OCI-LY1 (cell line): ENCODE results near the gene KIF19.

Experiments used
- H2AFZ ChIP-seq: fragments of 200-600 bp; sonication (generic), shearing (Covaris generic); 2 replicates; pipeline ENCODE4 v1.6.0; 2014; ENCODE audit warnings: antibody characterized with exemption, mild to moderate bottlenecking, low read length
- H3F3A ChIP-seq: fragments of 200-600 bp; sonication (generic), shearing (Covaris generic); 2 replicates; pipeline ENCODE4 v1.6.0; 2014; ENCODE audit warnings: mild to moderate bottlenecking, antibody characterized with exemption, low read length, moderate library complexity; ENCODE audit not compliant: insufficient read depth
- H3K27ac ChIP-seq: fragments of 200-600 bp; sonication (generic); 2 replicates; pipeline ENCODE4 v1.5.1; 2014; ENCODE audit warnings: low read length, mixed run types, mild to moderate bottlenecking, low read depth; ENCODE audit not compliant: poor library complexity, severe bottlenecking
- H3K27me3 ChIP-seq: fragments of 200-600 bp; sonication (generic); 2 replicates; pipeline ENCODE4 v1.6.0; 2014; ENCODE audit warnings: antibody characterized with exemption, mild to moderate bottlenecking, low read length, moderate library complexity; ENCODE audit not compliant: insufficient read depth
- H3K36me3 ChIP-seq: fragments of 200-600 bp; sonication (generic); 2 replicates; pipeline ENCODE4 v1.6.1; 2014; ENCODE audit warnings: mild to moderate bottlenecking, antibody characterized with exemption, low read length, moderate library complexity, mixed read lengths; ENCODE audit not compliant: insufficient read depth
- H3K4me1 ChIP-seq: fragments of 200-600 bp; sonication (generic); 2 replicates; pipeline ENCODE4 v1.5.1; 2014; ENCODE audit warnings: mild to moderate bottlenecking, low read length, moderate library complexity; ENCODE audit not compliant: insufficient read depth, severe bottlenecking
- H3K4me2 ChIP-seq: fragments of 200-600 bp; sonication (generic), shearing (Covaris generic); 2 replicates; pipeline ENCODE4 v1.6.1; 2014; ENCODE audit warnings: low read length
- H3K4me3 ChIP-seq: fragments of 200-600 bp; sonication (generic); 2 replicates; pipeline ENCODE4 v1.5.1; 2014; ENCODE audit warnings: low read length, low read depth, mild to moderate bottlenecking, mixed read lengths; ENCODE audit not compliant: poor library complexity, severe bottlenecking
- H3K79me2 ChIP-seq: fragments of 200-600 bp; shearing (Covaris generic); 2 replicates; pipeline ENCODE4 v1.6.1; 2016; ENCODE audit warnings: mixed run types, low read length, mixed read lengths; ENCODE audit not compliant: insufficient read depth
- H3K9ac ChIP-seq: fragments of 200-600 bp; sonication (generic), shearing (Covaris generic); 2 replicates; pipeline ENCODE4 v1.6.1; 2014; ENCODE audit warnings: mild to moderate bottlenecking, low read length, mixed read lengths
- H3K9me2 ChIP-seq: fragments of 200-600 bp; sonication (generic), shearing (Covaris generic); 2 replicates; pipeline ENCODE4 v1.6.1; 2014; ENCODE audit warnings: low read depth, mild to moderate bottlenecking, low read length, mixed read lengths
- H3K9me3 ChIP-seq: fragments of 200-600 bp; shearing (Covaris generic); 2 replicates; pipeline ENCODE4 v1.6.1; 2014; ENCODE audit warnings: low read length, mixed read lengths
- H4K20me1 ChIP-seq: fragments of 200-600 bp; sonication (generic), shearing (Covaris generic); 2 replicates; pipeline ENCODE4 v1.6.0; 2016; ENCODE audit warnings: mild to moderate bottlenecking, low read length; ENCODE audit not compliant: insufficient read depth
- EZH2 ChIP-seq: fragments of 200-600 bp; sonication (generic), shearing (Covaris generic); IDR thresholded peaks from 2 replicates; pipeline ENCODE4 v1.8.0; 2017; ENCODE audit warnings: borderline replicate concordance, mixed run types, mild to moderate bottlenecking, antibody characterized with exemption, low read length, moderate library complexity, mixed read lengths
- TF ChIP-seq, protein P1 (sequence below): fragments of 200-600 bp; sonication (generic), shearing (Covaris generic); IDR thresholded peaks from 2 replicates; pipeline ENCODE4 v1.5.1; 2017; ENCODE audit warnings: mild to moderate bottlenecking, antibody characterized with exemption, low read length, moderate library complexity, mixed read lengths

The KIF19 gene

DNA sequence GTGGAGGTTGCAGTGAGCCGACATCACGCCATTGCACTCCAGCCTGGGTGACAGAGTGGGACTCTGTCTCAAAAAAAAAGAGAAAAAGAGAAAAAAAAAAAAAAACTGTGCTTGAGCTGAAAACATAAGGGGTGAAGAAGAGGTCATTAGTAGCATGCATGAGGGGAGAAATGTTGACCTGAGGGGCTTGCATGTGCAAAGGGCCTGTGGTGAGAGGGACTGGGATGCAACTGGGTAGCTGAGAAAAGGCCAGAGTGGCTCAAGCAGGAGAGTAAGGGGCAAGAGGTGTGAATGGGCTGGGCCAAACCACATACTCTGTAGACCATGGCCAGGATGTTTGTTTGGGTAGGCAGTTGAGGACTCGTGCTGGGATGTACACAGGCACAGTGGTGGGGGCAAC lies 3.4 kb downstream of the KIF19 start:
- Histone ChIP-seq H3K4me3 (no peak overlapping the region), H3K9ac (no peak overlapping the region), H2AFZ (no peak overlapping the region), H3K9me3 (no peaks in the 10 kb centered on the region), H3K4me2 (no peak overlapping the region), H3K79me2 (no peaks in the 10 kb centered on the region), H4K20me1 (no peaks in the 10 kb centered on the region), H3K27ac (no peak overlapping the region), H3K36me3 (no peaks in the 10 kb centered on the region), H3K9me2 (no peaks in the 10 kb centered on the region), H3F3A (no peaks in the 10 kb centered on the region), H3K4me1 (no peaks in the 10 kb centered on the region), H3K27me3 (no peaks in the 10 kb centered on the region)
- TF ChIP-seq, protein P1, sequence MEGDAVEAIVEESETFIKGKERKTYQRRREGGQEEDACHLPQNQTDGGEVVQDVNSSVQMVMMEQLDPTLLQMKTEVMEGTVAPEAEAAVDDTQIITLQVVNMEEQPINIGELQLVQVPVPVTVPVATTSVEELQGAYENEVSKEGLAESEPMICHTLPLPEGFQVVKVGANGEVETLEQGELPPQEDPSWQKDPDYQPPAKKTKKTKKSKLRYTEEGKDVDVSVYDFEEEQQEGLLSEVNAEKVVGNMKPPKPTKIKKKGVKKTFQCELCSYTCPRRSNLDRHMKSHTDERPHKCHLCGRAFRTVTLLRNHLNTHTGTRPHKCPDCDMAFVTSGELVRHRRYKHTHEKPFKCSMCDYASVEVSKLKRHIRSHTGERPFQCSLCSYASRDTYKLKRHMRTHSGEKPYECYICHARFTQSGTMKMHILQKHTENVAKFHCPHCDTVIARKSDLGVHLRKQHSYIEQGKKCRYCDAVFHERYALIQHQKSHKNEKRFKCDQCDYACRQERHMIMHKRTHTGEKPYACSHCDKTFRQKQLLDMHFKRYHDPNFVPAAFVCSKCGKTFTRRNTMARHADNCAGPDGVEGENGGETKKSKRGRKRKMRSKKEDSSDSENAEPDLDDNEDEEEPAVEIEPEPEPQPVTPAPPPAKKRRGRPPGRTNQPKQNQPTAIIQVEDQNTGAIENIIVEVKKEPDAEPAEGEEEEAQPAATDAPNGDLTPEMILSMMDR = no peak
- TF ChIP-seq EZH2 = no peak

DNA sequence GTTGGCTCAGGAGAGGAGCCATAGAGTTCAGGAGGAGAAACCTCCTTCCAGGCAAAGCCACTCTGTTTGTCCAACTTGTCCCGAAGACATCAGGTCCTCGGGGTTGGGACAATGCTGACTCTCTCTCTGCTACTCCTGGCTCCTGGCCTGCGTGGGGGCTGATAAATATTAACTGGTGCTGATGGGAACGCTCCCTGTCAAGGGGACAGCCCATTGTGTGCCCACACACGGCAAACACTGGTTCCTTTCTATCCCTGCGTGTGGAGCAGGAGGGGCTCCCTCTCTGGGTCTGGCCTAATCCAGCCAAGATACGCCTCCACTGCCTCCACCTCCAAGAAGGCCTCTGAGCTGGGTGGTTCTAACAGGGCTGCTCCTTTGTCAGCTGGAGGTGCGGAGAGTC lies 4.4 kb downstream of the KIF19 start:
- H3K9me2 ChIP-seq = no peaks in the 10 kb centered on the region
- H4K20me1 ChIP-seq = no peaks in the 10 kb centered on the region
- H3K27me3 ChIP-seq = no peaks in the 10 kb centered on the region
- H3K4me1 ChIP-seq = no peaks in the 10 kb centered on the region
- no peaks in the 10 kb centered on the region for H3F3A ChIP-seq
- H3K4me3 ChIP-seq = no peak overlapping the region
- no peak overlapping the region for H3K27ac ChIP-seq
- H3K79me2 ChIP-seq = no peaks in the 10 kb centered on the region
- TF ChIP-seq, protein P1 = no peak
- no peak for TF ChIP-seq EZH2
- H3K4me2 ChIP-seq = no peak overlapping the region
- H3K9ac ChIP-seq = no peak overlapping the region
- H3K9me3 ChIP-seq = no peaks in the 10 kb centered on the region
- H3K36me3 ChIP-seq = no peaks in the 10 kb centered on the region
- H2AFZ ChIP-seq = no peak overlapping the region

- Histone ChIP-seq H2AFZ (no peak overlapping the region), H3K9ac (no peak overlapping the region)
Measured at GRCh38 chr17:74332017-74332650, 6.1 kb downstream of the KIF19 start.

More at GRCh38 chr17:74332017-74332650, 6.1 kb downstream of the KIF19 start:
- Histone ChIP-seq H3K9me3 (no peaks in the 10 kb centered on the region), H3K9me2 (no peaks in the 10 kb centered on the region), H3K27me3 (no peaks in the 10 kb centered on the region), H3K36me3 (no peaks in the 10 kb centered on the region), H3K79me2 (no peaks in the 10 kb centered on the region), H3K4me1 (no peaks in the 10 kb centered on the region), H3K4me3 (no peak overlapping the region), H3K27ac (no peak overlapping the region), H4K20me1 (no peaks in the 10 kb centered on the region), H3K4me2 (no peak overlapping the region), H3F3A (no peaks in the 10 kb centered on the region)
- TF ChIP-seq, protein P1 = no peak
- TF ChIP-seq EZH2 = no peak
